Ovary (tissue), 9 donors: Measurements from ENCODE around the gene DNER. TPM values are rescaled to one million over a fixed set of nuclear protein-coding genes. Genes with fewer than 3 reads are reported as not detected.
"Not testable (repeated sequence)": the region's sequence is repeated elsewhere in the genome, so short reads cannot be mapped to it uniquely, and the experiment has no call there.

Source experiments
- DNase-seq, 5 donors: peaks; one replicate each; pipeline ENCODE4 v3.0.0-alpha.2; 2019 to 2020
- H3K27ac ChIP-seq, 2 donors: fragments of 200-600 bp; one replicate each; pipeline versions ENCODE4 v1.5.1 to v1.8.0; 2019 to 2022
- H3K27me3 ChIP-seq: fragments of 200-600 bp; one replicate; pipeline ENCODE4 v1.8.0; 2022
- H3K36me3 ChIP-seq: fragments of 200-600 bp; sonication (generic); one replicate; pipeline ENCODE4 v1.5.1; 2019
- H3K4me1 ChIP-seq: one replicate; pipeline ENCODE4 v1.8.1; 2013; ENCODE audit warnings: mild to moderate bottlenecking, moderate library complexity; ENCODE audit not compliant: insufficient read depth
- H3K4me3 ChIP-seq: fragments of 200-600 bp; sonication (generic); one replicate; pipeline ENCODE4 v1.5.1; 2017
- H3K9me3 ChIP-seq, 2 donors: fragments of 200-600 bp in 1 of 2; sonication (generic) in 1 of 2; one replicate each; pipeline versions ENCODE4 v1.5.1 to v1.8.1; 2013 to 2019; ENCODE audit warnings: mild to moderate bottlenecking in 1 of 2, moderate library complexity in 1 of 2
- CTCF ChIP-seq, 3 donors: fragments of 450-650 bp in 2 of 3; fragments of 200-600 bp in 1 of 3; IDR thresholded peaks; one replicate each; pipeline versions ENCODE4 v1.5.1 to v1.8.0; 2016 to 2022; ENCODE audit warnings: antibody characterized with exemption in 3 of 3, mild to moderate bottlenecking in 1 of 3
- EP300 ChIP-seq: sonication (generic); formaldehyde crosslinking; IDR thresholded peaks from one replicate; pipeline ENCODE4 v1.6.1; 2017; ENCODE audit warnings: antibody characterized with exemption
- POLR2A ChIP-seq: fragments of 450-650 bp; IDR thresholded peaks from one replicate; pipeline ENCODE4 v1.6.1; 2017; ENCODE audit warnings: antibody characterized with exemption, mild to moderate bottlenecking, moderate library complexity
- whole genome bisulfite sequencing, 3 donors: extraction: QIAGEN DNeasy Blood & Tissue Kit in 1 of 3; methylation state at CpG; one replicate each; pipeline versions ENCODE4 v1.1.5 to v1.1.7; 2013 to 2017; 5-methylcytosine and 5-hydroxymethylcytosine counted together
- intact Hi-C, 4 donors: fragments of 100-400 bp; cut with DNase I; formaldehyde crosslinking; loops; one replicate each; pipeline versions ENCODE4 v1.11.0 to v1.15.1; 2022 to 2023
- polyA plus RNA-seq, 2 donors: library from polyadenylated mRNA; stranded (reverse); fragments of 200-250 nt in 1 of 2; fragments of 350-450 nt in 1 of 2; fragmentation: Illumina TruSeq in 1 of 2; extraction: RNeasy Lipid Tissue Mini Kit (QIAGEN cat#74804) in 1 of 2; gene quantifications; one replicate each; pipeline ENCODE4 v1.2.3, GENCODE V29; 2013 to 2014
- total RNA-seq, 7 donors: library from RNA; depleted of rRNA in 2 of 7; stranded (reverse); fragments of >200 nt in 2 of 7; fragmentation: NEBNext Ultra II Directional in 3 of 7; extraction: Animal tissue kit (Norgen Biotek cat#: 25700) in 3 of 7; gene quantifications; one replicate each; pipeline versions ENCODE4 v1.1.0 to v1.2.4, GENCODE V29; 2016 to 2023
- donor health status: DM: no; HTN: no; CAD: no; lungs with moderate emphysema.
- donor health status: DM: no; HTN: no; CAD: no.
- donor health status: Bipolar disorder and iron deficiency.
- donor health status: DM: yes; HTN: yes; CAD: no.
- donor health status: DM: no; HTN: no; CAD: no.
- donor health status: DM: yes; HTN: yes; CAD: no.

Gene DNER
- total and polyA plus RNA-seq, 9 donors: 0.17 to 2.7 (median 1.2) TPM; not detected in 1

GRCh38 chr2:229731363-229731762, 17.0 kb upstream of the DNER start:
- no peaks in the 10 kb centered on the region for H3K9me3 ChIP-seq
- no peaks in the 10 kb centered on the region for H3K27me3 ChIP-seq
- 77 to 84% (median 80%) methylated on average over 5 of the region's 5 CpGs for WGBS, 3 donors
- intact Hi-C loops: no loop called here
- TF ChIP-seq CTCF (IDR thresholded peaks at IDR 0.05) (no peak), POLR2A (no peak), EP300 (no peak)
- no peak overlapping the region for H3K27ac ChIP-seq
- no peaks in the 10 kb centered on the region for H3K36me3 ChIP-seq
- no peaks in the 10 kb centered on the region for H3K4me1 ChIP-seq
- H3K4me3 ChIP-seq: no peak overlapping the region
- no peak for DNase-seq

GRCh38 chr2:229728370-229728769, 14.0 kb upstream of the DNER start:
- Histone ChIP-seq H3K4me3 (no peak overlapping the region), H3K27ac (no peak overlapping the region), H3K9me3 (no peaks in the 10 kb centered on the region), H3K4me1 (no peaks in the 10 kb centered on the region), H3K36me3 (no peaks in the 10 kb centered on the region), H3K27me3 (no peaks in the 10 kb centered on the region)
- intact Hi-C loops: no loop called here
- DNase-seq: no peak
- TF ChIP-seq POLR2A (no peak), EP300 (no peak), CTCF (IDR thresholded peaks at IDR 0.05) (no peak)

GRCh38 chr2:229726643-229727042, 12.3 kb upstream of the DNER start:
- no peaks in the 10 kb centered on the region for H3K27me3 ChIP-seq
- H3K27ac ChIP-seq: no peak overlapping the region
- WGBS, 3 donors: 85 to 94% (median 85%) methylated on average over 2 of the region's 2 CpGs
- H3K4me3 ChIP-seq: no peak overlapping the region
- intact Hi-C loops: no loop called here
- H3K9me3 ChIP-seq: no peaks in the 10 kb centered on the region
- H3K4me1 ChIP-seq: no peaks in the 10 kb centered on the region
- no peak for TF ChIP-seq CTCF (IDR thresholded peaks at IDR 0.05)
- TF ChIP-seq POLR2A: no peak
- TF ChIP-seq EP300: no peak
- no peaks in the 10 kb centered on the region for H3K36me3 ChIP-seq
- DNase-seq: no peak

GRCh38 chr2:229725716-229726574, 11.6 kb upstream of the DNER start:
- Histone ChIP-seq H3K27me3 (no peaks in the 10 kb centered on the region), H3K36me3 (no peaks in the 10 kb centered on the region), H3K4me1 (no peaks in the 10 kb centered on the region), H3K9me3 (no peaks in the 10 kb centered on the region), H3K27ac (no peak overlapping the region), H3K4me3 (no peak overlapping the region)
- no peak for TF ChIP-seq POLR2A
- no peak for TF ChIP-seq EP300
- no peak for TF ChIP-seq CTCF (IDR thresholded peaks at IDR 0.05)
- 55 to 63% (median 58%) methylated on average over 7 of the region's 7 CpGs for WGBS, 3 donors
- intact Hi-C loops: no loop called here
- DNase-seq: no peak

- WGBS, 3 donors: 83 to 86% (median 86%) methylated on average over 3 of the region's 3 CpGs
- H3K4me1 ChIP-seq, DNase-seq, H3K4me3 ChIP-seq, H3K27me3 ChIP-seq, H3K9me3 ChIP-seq, intact Hi-C loops, H3K36me3 ChIP-seq, H3K27ac ChIP-seq: not testable (repeated sequence)
These were observed 8.8 kb upstream of the DNER start for GRCh38 chr2:229723192-229723591.
